IMR-90 (cell line): Measurements from ENCODE around the gene RAB19.

Experiments used
- CEBPB ChIP-seq: IDR thresholded peaks from 2 replicates; pipeline ENCODE4 v1.6.1; 2012; ENCODE audit warnings: low read depth, low read length, improper control_type of control experiment
- TF ChIP-seq, protein P1 (sequence below): conservative IDR thresholded peaks from 2 replicates; pipeline ENCODE4 v1.5.1; 2012; ENCODE audit warnings: mild to moderate bottlenecking, low read depth, low read length, improper control_type of control experiment

- TF ChIP-seq, protein P1, sequence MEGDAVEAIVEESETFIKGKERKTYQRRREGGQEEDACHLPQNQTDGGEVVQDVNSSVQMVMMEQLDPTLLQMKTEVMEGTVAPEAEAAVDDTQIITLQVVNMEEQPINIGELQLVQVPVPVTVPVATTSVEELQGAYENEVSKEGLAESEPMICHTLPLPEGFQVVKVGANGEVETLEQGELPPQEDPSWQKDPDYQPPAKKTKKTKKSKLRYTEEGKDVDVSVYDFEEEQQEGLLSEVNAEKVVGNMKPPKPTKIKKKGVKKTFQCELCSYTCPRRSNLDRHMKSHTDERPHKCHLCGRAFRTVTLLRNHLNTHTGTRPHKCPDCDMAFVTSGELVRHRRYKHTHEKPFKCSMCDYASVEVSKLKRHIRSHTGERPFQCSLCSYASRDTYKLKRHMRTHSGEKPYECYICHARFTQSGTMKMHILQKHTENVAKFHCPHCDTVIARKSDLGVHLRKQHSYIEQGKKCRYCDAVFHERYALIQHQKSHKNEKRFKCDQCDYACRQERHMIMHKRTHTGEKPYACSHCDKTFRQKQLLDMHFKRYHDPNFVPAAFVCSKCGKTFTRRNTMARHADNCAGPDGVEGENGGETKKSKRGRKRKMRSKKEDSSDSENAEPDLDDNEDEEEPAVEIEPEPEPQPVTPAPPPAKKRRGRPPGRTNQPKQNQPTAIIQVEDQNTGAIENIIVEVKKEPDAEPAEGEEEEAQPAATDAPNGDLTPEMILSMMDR, result no peak
- no peak for TF ChIP-seq CEBPB
These were observed 59.3 kb downstream of the RAB19 start for GRCh38 chr7:140463111-140463510.
